Small intestine (tissue), 7 donors: Measurements from ENCODE around the gene PIGBOS1. TPM values are rescaled to one million over a fixed set of nuclear protein-coding genes. Genes with fewer than 3 reads are reported as not detected.
"Not testable (repeated sequence)": the region's sequence is repeated elsewhere in the genome, so short reads cannot be mapped to it uniquely, and the experiment has no call there.

ENCODE experiments used
- DNase-seq, 2 donors: peaks; one replicate each; pipeline versions ENCODE4 v3.0.0 to v3.0.0-alpha.2; 2013
- FAIRE-seq: peaks from 2 replicates; lab custom pipeline; 2012; peaks lifted over from hg19 to GRCh38; lab: Jason Lieb, UNC
- H3K27ac ChIP-seq, 3 donors: one replicate each; pipeline ENCODE4 v1.5.1; 2013; ENCODE audit warnings: low read length in 2 of 3, mild to moderate bottlenecking in 2 of 3, control low read depth in 1 of 3, inconsistent platforms in 1 of 3, low read depth in 1 of 3, moderate library complexity in 1 of 3
- H3K27me3 ChIP-seq, 3 donors: one replicate each; pipeline ENCODE4 v1.6.1; 2013; ENCODE audit warnings: low read length in 3 of 3, inconsistent platforms in 1 of 3; ENCODE audit not compliant: control insufficient read depth in 3 of 3, insufficient read depth in 3 of 3
- H3K36me3 ChIP-seq, 3 donors: one replicate each; pipeline ENCODE4 v1.6.1; 2013; ENCODE audit warnings: low read length in 3 of 3, inconsistent platforms in 1 of 3, low read depth in 1 of 3, mild to moderate bottlenecking in 1 of 3, moderate library complexity in 1 of 3; ENCODE audit not compliant: control insufficient read depth in 3 of 3, insufficient read depth in 2 of 3
- H3K4me1 ChIP-seq, 3 donors: one replicate each; pipeline ENCODE4 v1.6.1; 2013; ENCODE audit warnings: low read length in 2 of 3, inconsistent platforms in 1 of 3, low read depth in 1 of 3, mild to moderate bottlenecking in 1 of 3, moderate library complexity in 1 of 3; ENCODE audit not compliant: control insufficient read depth in 3 of 3, insufficient read depth in 2 of 3
- H3K4me3 ChIP-seq, 3 donors: one replicate each; pipeline ENCODE4 v1.5.1; 2013; ENCODE audit warnings: low read length in 3 of 3, control low read depth in 1 of 3, inconsistent platforms in 1 of 3, low read depth in 1 of 3, mild to moderate bottlenecking in 1 of 3, moderate library complexity in 1 of 3
- H3K9me3 ChIP-seq, 2 donors: one replicate each; pipeline ENCODE4 v1.6.1; 2013; ENCODE audit warnings: low read depth in 1 of 2, low read length in 1 of 2; ENCODE audit not compliant: control insufficient read depth in 2 of 2, insufficient read depth in 1 of 2
- WGBS, 3 donors: extraction: QIAGEN DNeasy Blood & Tissue Kit; methylation state at CpG; one replicate each; pipeline ENCODE4 v1.1.7; 2013; 5-methylcytosine and 5-hydroxymethylcytosine counted together
- polyA plus RNA-seq, 4 donors: library from polyadenylated mRNA; stranded (reverse) in 3 of 4; unstranded in 1 of 4; fragments of 200-250 nt in 3 of 4; fragments of 120-200 nt in 1 of 4; gene quantifications; one replicate each; pipeline versions ENCODE4 v1.2.1 to v1.2.3, GENCODE V29; 2013
- donor health status: healthy with polysubstance abuse.
- donor health status: control.
- donor health status: control.
- donor health status: Bipolar disorder and iron deficiency.
- donor health status: healthy.

The PIGBOS1 gene
- polyA plus RNA-seq, 4 donors, result 18.7 to 23.2 (median 20.8) TPM

DNA sequence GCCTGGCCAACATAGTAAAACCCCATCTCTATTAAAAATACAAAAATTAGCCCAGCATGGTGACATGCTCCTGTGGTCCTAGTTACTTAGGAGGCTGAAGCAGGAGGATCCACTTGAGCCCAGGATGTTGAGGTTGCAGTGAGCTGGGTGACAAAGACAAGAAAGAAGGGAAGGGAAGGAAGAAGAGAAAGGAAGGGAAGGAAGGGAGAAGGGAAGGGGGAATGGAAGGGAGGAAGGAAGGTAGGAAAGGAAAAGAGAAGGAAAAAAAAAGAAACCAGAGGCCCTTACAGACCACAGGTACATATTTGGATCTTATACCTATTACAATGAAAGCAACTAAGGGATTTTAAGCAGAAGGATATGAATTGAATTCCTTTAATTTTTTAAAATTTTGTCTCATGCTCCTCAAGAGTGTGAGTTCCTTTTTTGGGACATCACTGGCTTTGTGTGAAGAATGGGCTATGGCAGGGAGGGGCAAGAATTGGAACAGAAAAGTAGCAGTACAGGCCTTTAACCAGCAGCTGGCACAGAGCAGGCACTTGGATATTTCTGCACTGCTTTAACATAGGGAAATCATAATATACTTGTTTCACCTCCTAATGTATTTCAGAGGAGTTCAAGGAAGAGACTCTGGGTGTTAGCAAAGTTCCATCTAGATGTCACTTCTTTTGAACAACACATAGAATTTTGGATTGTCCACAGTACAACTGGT is 37.2 kb downstream of the PIGBOS1 start:
- H3K4me3 ChIP-seq, result no peak overlapping the region
- DNase-seq (no peak), FAIRE-seq (no peak)
- no peaks in the 10 kb centered on the region for H3K36me3 ChIP-seq
- no peaks in the 10 kb centered on the region for H3K4me1 ChIP-seq
- no peaks in the 10 kb centered on the region for H3K27me3 ChIP-seq
- H3K27ac ChIP-seq, result no peak overlapping the region
- no peaks in the 10 kb centered on the region for H3K9me3 ChIP-seq

DNA sequence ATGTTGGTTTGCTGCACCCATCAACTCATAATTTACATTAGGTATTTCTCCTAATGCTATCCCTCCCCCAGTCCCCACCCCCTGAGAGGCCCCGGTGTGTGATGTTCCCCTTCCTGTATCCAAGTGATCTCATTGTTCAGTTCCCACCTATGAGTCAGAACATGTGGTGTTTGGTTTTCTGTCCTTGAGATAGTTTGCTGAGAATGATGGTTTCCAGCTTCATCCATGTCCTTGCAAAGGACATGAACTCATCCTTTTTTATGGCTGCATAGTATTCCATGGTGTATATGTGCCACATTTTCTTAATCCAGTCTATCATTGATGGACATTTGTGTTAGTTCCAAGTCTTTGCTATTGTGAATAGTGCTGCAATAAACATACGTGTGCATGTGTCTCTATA is 38.3 kb downstream of the PIGBOS1 start:
- FAIRE-seq, H3K27ac ChIP-seq: not testable (repeated sequence)
- 79 to 100% (median 90%) methylated on average over 2 of the region's 2 CpGs for WGBS, 3 donors

DNA sequence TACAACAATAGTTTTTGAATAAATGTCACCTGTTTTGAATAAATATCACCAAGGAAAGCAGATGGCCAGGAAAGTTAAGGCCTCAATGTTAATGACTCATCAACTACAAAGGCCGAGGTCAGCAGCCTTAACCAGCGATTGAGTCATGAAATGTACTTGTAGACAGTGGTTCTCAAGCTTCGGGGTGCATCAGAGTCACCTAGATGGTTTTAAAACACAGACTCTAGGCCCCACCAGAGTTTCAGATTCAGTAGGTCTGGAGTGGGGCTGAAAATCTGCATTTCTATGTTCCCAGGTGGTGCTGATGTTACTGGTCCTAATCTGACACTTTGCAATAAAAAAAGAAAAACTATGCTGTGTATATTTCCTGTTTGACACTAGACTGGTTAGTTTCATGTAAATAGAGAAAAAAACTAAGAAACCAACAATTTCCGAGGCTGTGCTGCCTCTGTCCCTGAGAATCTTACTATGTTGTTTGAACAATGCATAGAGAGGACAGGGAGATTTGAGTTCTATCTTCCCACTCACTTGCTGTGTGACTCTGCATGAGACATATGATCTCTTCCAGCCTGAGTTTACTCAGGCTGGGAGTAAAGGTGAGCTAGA is 39.1 kb downstream of the PIGBOS1 start:
- H3K4me1 ChIP-seq, result no peaks in the 10 kb centered on the region
- peak overlapping the region in 2 of 3 donors; percentile 69 to 82 for H3K27ac ChIP-seq
- 45 to 71% (median 56%) methylated on average over 4 of the region's 4 CpGs for WGBS, 3 donors
- FAIRE-seq, result no peak
- no peaks in the 10 kb centered on the region for H3K36me3 ChIP-seq
- DNase-seq, result peak; percentile 28 to 51
- H3K27me3 ChIP-seq, result no peaks in the 10 kb centered on the region
- no peak overlapping the region for H3K4me3 ChIP-seq
- H3K9me3 ChIP-seq, result no peaks in the 10 kb centered on the region

More for the DNA sequence above, 38.3 kb downstream of the PIGBOS1 start:
- H3K9me3 ChIP-seq, DNase-seq, H3K4me1 ChIP-seq, H3K36me3 ChIP-seq, H3K4me3 ChIP-seq, H3K27me3 ChIP-seq: not testable (repeated sequence)

DNA sequence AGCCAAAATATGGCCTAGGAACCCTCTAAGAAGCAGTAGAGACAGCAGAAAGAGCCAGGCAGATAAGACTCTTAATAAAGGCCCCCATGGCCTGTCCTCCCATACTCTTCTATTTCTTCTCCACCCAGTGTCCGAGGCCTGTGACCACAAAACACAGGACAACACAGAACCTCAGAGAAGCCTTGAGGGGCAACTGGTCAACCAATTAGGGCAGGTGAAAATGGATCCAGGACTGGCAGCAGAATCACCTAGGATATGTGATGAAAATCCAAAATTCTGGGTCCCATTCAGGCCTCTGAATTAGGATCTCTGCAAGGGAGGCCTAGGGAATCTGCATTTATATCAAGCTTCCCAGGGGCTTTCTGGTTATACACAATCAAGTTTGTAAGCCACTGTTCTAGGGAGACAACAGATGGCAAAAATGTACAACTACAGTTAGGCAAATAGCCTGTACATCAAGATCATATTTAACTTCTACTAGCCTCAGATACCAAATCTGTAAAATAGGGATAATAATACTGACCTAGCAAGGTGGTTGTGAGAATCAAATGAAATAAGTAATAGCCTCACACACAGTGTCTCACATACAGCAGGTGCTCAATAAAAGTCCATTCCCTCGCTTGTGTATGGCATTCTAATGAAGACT is 39.7 kb downstream of the PIGBOS1 start:
- DNase-seq (no peak), FAIRE-seq (no peak)
- 75 to 88% (median 77%) methylated on average over 2 of the region's 2 CpGs for WGBS, 3 donors
- H3K4me3 ChIP-seq, result no peak overlapping the region
- H3K36me3 ChIP-seq, result no peaks in the 10 kb centered on the region
- no peaks in the 10 kb centered on the region for H3K4me1 ChIP-seq
- no peaks in the 10 kb centered on the region for H3K9me3 ChIP-seq
- H3K27me3 ChIP-seq, result no peaks in the 10 kb centered on the region
- peak overlapping the region in 2 of 3 donors; percentile 57 to 82 for H3K27ac ChIP-seq

DNA sequence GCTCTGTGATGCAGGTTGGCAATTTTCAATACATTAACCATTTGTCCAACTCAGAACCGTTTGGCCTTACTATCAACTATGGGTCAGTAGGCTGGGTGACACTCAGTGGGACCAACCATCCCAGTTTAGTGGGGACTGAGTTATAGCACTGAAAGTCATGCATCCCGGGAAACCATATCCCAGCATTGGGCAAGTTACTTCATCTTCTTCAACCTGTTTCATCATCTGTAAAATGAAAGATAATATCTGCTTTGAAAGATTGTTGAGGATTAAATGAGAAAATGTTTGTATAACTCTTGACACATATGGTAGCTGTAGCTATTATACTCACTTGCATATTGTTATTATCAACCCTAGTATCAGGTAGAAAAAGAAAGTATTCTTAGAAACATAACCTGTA is 41.2 kb downstream of the PIGBOS1 start:
- WGBS, 3 donors, result 76 to 79% (median 79%) methylated on average over 2 of the region's 2 CpGs
- Histone ChIP-seq H3K27me3 (no peaks in the 10 kb centered on the region), H3K9me3 (no peaks in the 10 kb centered on the region), H3K36me3 (no peaks in the 10 kb centered on the region), H3K4me3 (no peak overlapping the region), H3K4me1 (no peaks in the 10 kb centered on the region), H3K27ac (peak overlapping the region in 2 of 3 donors; percentile 52 to 91)
- FAIRE-seq (no peak), DNase-seq (no peak)

DNA sequence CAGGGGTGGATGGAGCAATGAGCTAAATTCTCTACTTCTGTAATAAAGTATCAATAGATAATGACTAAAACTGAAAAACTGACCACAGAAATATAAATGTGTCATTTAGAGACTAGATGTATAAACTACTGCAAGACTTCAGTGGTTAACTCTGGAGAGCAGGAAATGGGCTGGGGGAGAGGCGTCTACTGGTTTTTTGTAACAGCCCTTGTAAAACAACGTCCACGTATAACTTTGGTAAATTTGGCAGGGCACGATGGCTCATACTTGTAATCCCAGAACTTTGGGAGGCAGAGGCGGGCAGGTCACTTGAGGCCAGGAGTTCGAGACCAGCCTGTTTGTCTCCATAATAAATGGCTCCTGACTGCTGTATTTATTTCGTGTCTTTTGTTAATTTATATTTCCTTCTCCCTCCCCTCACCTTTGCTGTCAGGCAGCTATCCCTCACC is 41.8 kb downstream of the PIGBOS1 start:
- H3K36me3 ChIP-seq, result no peaks in the 10 kb centered on the region
- peak overlapping the region in 2 of 3 donors; percentile 52 to 91 for H3K27ac ChIP-seq
- no peaks in the 10 kb centered on the region for H3K27me3 ChIP-seq
- FAIRE-seq (no peak), DNase-seq (no peak)
- no peaks in the 10 kb centered on the region for H3K4me1 ChIP-seq
- H3K4me3 ChIP-seq, result no peak overlapping the region
- 46 to 76% (median 64%) methylated on average over 7 of the region's 7 CpGs for WGBS, 3 donors
- H3K9me3 ChIP-seq, result no peaks in the 10 kb centered on the region

DNA sequence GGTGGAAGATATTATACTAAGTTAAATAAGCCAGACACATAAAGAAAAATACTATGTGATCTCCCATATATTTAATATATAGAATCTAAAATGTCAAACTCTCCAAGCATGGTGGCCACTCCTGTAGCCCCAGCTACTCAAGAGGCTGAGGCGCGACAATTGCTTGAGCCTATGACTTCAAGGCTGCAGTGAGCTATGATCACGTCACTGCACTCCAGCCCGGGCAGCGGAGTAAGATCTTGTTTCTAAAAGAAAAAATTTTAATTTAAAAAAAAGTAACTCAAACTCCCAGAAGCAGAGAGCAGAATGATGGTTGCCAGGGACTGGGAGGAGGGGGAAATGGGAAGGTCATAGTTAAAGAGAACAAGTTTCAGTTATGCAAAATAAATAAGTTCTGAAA is 42.6 kb downstream of the PIGBOS1 start:
- Histone ChIP-seq H3K27ac (no peak overlapping the region), H3K27me3 (no peaks in the 10 kb centered on the region), H3K4me1 (no peaks in the 10 kb centered on the region), H3K4me3 (no peak overlapping the region), H3K9me3 (no peaks in the 10 kb centered on the region), H3K36me3 (no peaks in the 10 kb centered on the region)
- FAIRE-seq (no peak), DNase-seq (no peak)
- WGBS, 3 donors, result 84 to 92% (median 86%) methylated on average over 5 of the region's 5 CpGs

DNA sequence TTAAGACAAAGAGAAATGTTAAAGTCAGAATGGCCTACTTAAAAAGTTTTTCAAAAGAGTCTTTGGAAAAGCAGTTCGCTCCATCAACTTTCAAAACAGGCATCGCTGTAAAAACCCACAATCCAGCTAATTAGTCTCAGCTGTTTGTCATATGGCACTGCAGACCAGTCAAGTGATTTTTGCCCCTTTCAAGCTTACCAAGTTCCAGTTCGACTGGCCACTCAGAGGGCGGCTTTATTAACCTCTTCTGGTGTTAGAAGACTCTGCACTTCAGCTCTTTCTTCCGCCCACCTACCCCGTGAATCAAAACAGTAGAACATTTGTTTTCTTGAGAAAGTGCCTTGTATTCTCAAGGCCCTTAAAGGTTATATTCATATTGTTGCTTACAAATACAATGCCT is 48.6 kb downstream of the PIGBOS1 start:
- WGBS, 3 donors, result 80 to 91% (median 86%) methylated on average over 6 of the region's 6 CpGs
- Histone ChIP-seq H3K36me3 (no peaks in the 10 kb centered on the region), H3K27me3 (no peaks in the 10 kb centered on the region), H3K9me3 (no peaks in the 10 kb centered on the region), H3K27ac (no peak overlapping the region), H3K4me1 (no peaks in the 10 kb centered on the region), H3K4me3 (no peak overlapping the region)
- no peak for FAIRE-seq
- no peak for DNase-seq
